ENCODE results near the gene PSTPIP1. TPM values are rescaled to one million over a fixed set of nuclear protein-coding genes. Genes with fewer than 3 reads are reported as not detected.

The PSTPIP1 gene
- total and polyA plus RNA-seq, 10 donors: 31.1 to 150 (median 84.0) TPM

GRCh38 chr15:77032647-77033416 lies 37.9 kb downstream of the PSTPIP1 start:
- 49 to 92% (median 84%) methylated on average over 4 to 18 of the region's 18 CpGs for WGBS, 5 donors
- H3K9me3 ChIP-seq: no peaks in the 10 kb centered on the region
- intact Hi-C loops (cut with DNase I; ENCODE audit: low total_unique reads): no loop called here
- no peaks in the 10 kb centered on the region for H3K27me3 ChIP-seq (replicated peaks in 1 of 7)
- H3K27ac ChIP-seq: peak overlapping the region in 2 of 8 donors; percentile 50 to 52
- H3K4me3 ChIP-seq: no peak overlapping the region
- TF ChIP-seq CTCF (IDR thresholded peaks at IDR 0.05 in 8 of 11, conservative IDR thresholded peaks at IDR 0.05 in 3 of 11) (no peak), POLR2AphosphoS5 (IDR thresholded peaks at IDR 0.05) (peak in 1 of 3 donors; percentile 53)
- DNase-seq: peak; percentile 68
- H3K36me3 ChIP-seq: peaks cover 3 to 100% (median 76%) of the 10 kb centered on the region in 6 donors
- H3K4me1 ChIP-seq: peaks cover 0 to 63% (median 38%) of the 10 kb centered on the region in 6 donors

GRCh38 chr15:77033417-77033728 lies 38.4 kb downstream of the PSTPIP1 start:
- intact Hi-C loops (cut with DNase I; ENCODE audit: low total_unique reads): no loop called here
- WGBS, 5 donors: 92 to 100% (median 96%) methylated on average over 2 to 4 of the region's 4 CpGs
- no peak for DNase-seq
- H3K27ac ChIP-seq: peak overlapping the region in 1 of 8 donors; percentile 56
- H3K4me1 ChIP-seq: peaks cover 0 to 58% (median 35%) of the 10 kb centered on the region in 6 donors
- no peaks in the 10 kb centered on the region for H3K27me3 ChIP-seq (replicated peaks in 1 of 7)
- H3K9me3 ChIP-seq: no peaks in the 10 kb centered on the region
- TF ChIP-seq POLR2AphosphoS5 (IDR thresholded peaks at IDR 0.05) (peak in 1 of 3 donors; percentile 14), CTCF (IDR thresholded peaks at IDR 0.05 in 8 of 11, conservative IDR thresholded peaks at IDR 0.05 in 3 of 11) (no peak), POLR2A (IDR thresholded peaks at IDR 0.05) (no peak)
- no peak overlapping the region for H3K4me3 ChIP-seq
- H3K36me3 ChIP-seq: peaks cover 3 to 96% (median 72%) of the 10 kb centered on the region in 6 donors

- no peaks in the 10 kb centered on the region for H3K9me3 ChIP-seq
- intact Hi-C loops (cut with DNase I; ENCODE audit: low total_unique reads): no loop called here
- H3K27me3 ChIP-seq (replicated peaks in 1 of 7): no peaks in the 10 kb centered on the region
- peaks cover 3 to 90% (median 65%) of the 10 kb centered on the region in 6 donors for H3K36me3 ChIP-seq
- no peak overlapping the region for H3K4me3 ChIP-seq
- WGBS, 5 donors: 84 to 92% (median 87%) methylated on average over 8 to 13 of the region's 13 CpGs
- TF ChIP-seq POLR2A (IDR thresholded peaks at IDR 0.05): no peak
- peak in 2 of 3 donors; percentile 16 to 71 for TF ChIP-seq POLR2AphosphoS5 (IDR thresholded peaks at IDR 0.05)
- peak; percentile 76 for DNase-seq
- peaks cover 0 to 52% (median 32%) of the 10 kb centered on the region in 6 donors for H3K4me1 ChIP-seq
- H3K27ac ChIP-seq: peak overlapping the region in 2 of 8 donors; percentile 5 to 56
These were observed 39.1 kb downstream of the PSTPIP1 start for GRCh38 chr15:77033729-77034671.

GRCh38 chr15:77034695-77035489 lies 40.0 kb downstream of the PSTPIP1 start:
- Histone ChIP-seq H3K4me3 (no peak overlapping the region), H3K27me3 (replicated peaks in 1 of 7) (no peaks in the 10 kb centered on the region), H3K27ac (peak overlapping the region in 5 of 8 donors; percentile 5 to 56 (median 23)), H3K4me1 (peaks cover 0 to 48% (median 26%) of the 10 kb centered on the region in 6 donors), H3K36me3 (peaks cover 3 to 81% (median 58%) of the 10 kb centered on the region in 6 donors), H3K9me3 (no peaks in the 10 kb centered on the region)
- peak; percentile 83 for DNase-seq
- TF ChIP-seq POLR2AphosphoS5 (IDR thresholded peaks at IDR 0.05): peak in 2 of 3 donors; percentile 41 to 69
- TF ChIP-seq CTCF (IDR thresholded peaks at IDR 0.05 in 8 of 11, conservative IDR thresholded peaks at IDR 0.05 in 3 of 11): peak in 10 of 11 experiments; percentile 29 to 82 (median 66)
- TF ChIP-seq POLR2A (IDR thresholded peaks at IDR 0.05): no peak
- WGBS, 5 donors: 78 to 89% (median 81%) methylated on average over 7 to 14 of the region's 14 CpGs
- intact Hi-C loops (cut with DNase I; ENCODE audit: low total_unique reads): no loop called here

Measured in spleen (tissue), 11 donors.